ENCODE data around the gene TTF1. TPM values are rescaled to one million over a fixed set of nuclear protein-coding genes. Genes with fewer than 3 reads are reported as not detected.

The TTF1 gene
- total and polyA plus RNA-seq, 2 of the 13 experiments (the other 11 are each of a cell fraction or from before 2014, with no cell fraction given): 3.4 to 9.8 TPM

GRCh38 chr9:132406554-132407122, at the start of gene TTF1 (continued):
- no peak for TF ChIP-seq ZBED4 (CRISPR knock-in tag; IDR thresholded peaks at IDR 0.05; ENCODE audit: borderline replicate concordance)
- no peak for TF ChIP-seq ZNF557 (CRISPR knock-in tag; IDR thresholded peaks at IDR 0.05)
- no peak for TF ChIP-seq ISL2 (CRISPR knock-in tag; IDR thresholded peaks at IDR 0.05)
- TF ChIP-seq ZNF337 (CRISPR knock-in tag; IDR thresholded peaks at IDR 0.05; ENCODE audit: borderline replicate concordance, low read depth): no peak
- TF ChIP-seq ZNF263 (CRISPR knock-in tag; IDR thresholded peaks at IDR 0.05): no peak
- TF ChIP-seq GLMP (CRISPR knock-in tag; IDR thresholded peaks at IDR 0.05; ENCODE audit: borderline replicate concordance): no peak
- TF ChIP-seq ZC3H13 (CRISPR knock-in tag; IDR thresholded peaks at IDR 0.05): no peak
- TF ChIP-seq ZBTB42 (CRISPR knock-in tag; IDR thresholded peaks at IDR 0.05): no peak
- TF ChIP-seq ZNF547 (CRISPR knock-in tag; IDR thresholded peaks at IDR 0.05): no peak
- no peak for TF ChIP-seq ZNF18 (CRISPR knock-in tag; IDR thresholded peaks at IDR 0.05; ENCODE audit: insufficient replicate concordance)
- no peak for TF ChIP-seq EZH2 (conservative IDR thresholded peaks at IDR 0.05; ENCODE audit: low read depth, low read length)
- no peak for TF ChIP-seq MIXL1 (CRISPR knock-in tag; IDR thresholded peaks at IDR 0.05)
- TF ChIP-seq MBNL3 (CRISPR knock-in tag; conservative IDR thresholded peaks at IDR 0.05): no peak
- no peak for TF ChIP-seq U2AF2 (IDR thresholded peaks at IDR 0.05; ENCODE audit: low read depth, low read length)
- TF ChIP-seq MLX (CRISPR knock-in tag; IDR thresholded peaks at IDR 0.05): no peak
- no peak for TF ChIP-seq ETS1 (CRISPR knock-in tag; IDR thresholded peaks at IDR 0.05)
- no peak for TF ChIP-seq ARID5B (CRISPR knock-in tag; IDR thresholded peaks at IDR 0.05)
- TF ChIP-seq ZFP36L2 (CRISPR knock-in tag; IDR thresholded peaks at IDR 0.05): no peak
- no peak for TF ChIP-seq ARNT (IDR thresholded peaks at IDR 0.05)

Measured in HepG2 (cell line).